CD4-positive, alpha-beta T cell (primary cell): ENCODE results near the gene CRELD1. TPM values are rescaled to one million over a fixed set of nuclear protein-coding genes. Genes with fewer than 3 reads are reported as not detected.

Experiments
- ATAC-seq: fragments of 200-7000 bp; cut with Tn5 transposase; one replicate; pipeline ENCODE4 v1.10.0; 2022; ENCODE audit warnings: mild to moderate bottlenecking; ENCODE audit not compliant: poor library complexity
- CTCF ChIA-PET: fragments of 350-600 bp; sonication (Branson Sonifier 250); formaldehyde crosslinking; loops from one replicate; lab custom pipeline; 2021; ENCODE audit warnings: antibody characterized with exemption, inconsistent platforms; lab: Charles Lee
- POLR2A ChIA-PET: fragments of 350-600 bp; sonication (Branson Sonifier 250); formaldehyde crosslinking; loops from one replicate; lab custom pipeline; 2021; ENCODE audit warnings: antibody characterized with exemption, inconsistent platforms; lab: Charles Lee
- DNase-seq, 14 experiments: peaks; one replicate each; pipeline ENCODE4 v3.0.0-alpha.2; 2013 to 2020; ENCODE audit warnings: mixed read lengths in 2 of 14
- H3K27ac ChIP-seq, 2 donors: one replicate each; pipeline versions ENCODE4 v1.5.1 to v1.7.0; 2013; ENCODE audit warnings: low read length in 2 of 2, low read depth in 1 of 2, mild to moderate bottlenecking in 1 of 2
- H3K27me3 ChIP-seq, 2 experiments: 1 replicate in 1 of 2; 2 replicates in 1 of 2; pipeline versions ENCODE4 v1.6.1 to v1.7.0; 2013; ENCODE audit warnings: low read length in 2 of 2, control low read depth in 1 of 2, mild to moderate bottlenecking in 1 of 2, moderate library complexity in 1 of 2; ENCODE audit not compliant: insufficient read depth in 2 of 2, control insufficient read depth in 1 of 2
- H3K36me3 ChIP-seq: one replicate; pipeline ENCODE4 v1.6.1; 2013; ENCODE audit warnings: low read length, control low read depth; ENCODE audit not compliant: insufficient read depth
- H3K4me1 ChIP-seq: one replicate; pipeline ENCODE4 v1.6.1; 2013; ENCODE audit warnings: low read length, control low read depth; ENCODE audit not compliant: insufficient read depth
- H3K4me3 ChIP-seq: one replicate; pipeline ENCODE4 v1.5.1; 2013; ENCODE audit warnings: mild to moderate bottlenecking, low read length, moderate library complexity
- H3K9me3 ChIP-seq, 2 experiments: 1 replicate in 1 of 2; 2 replicates in 1 of 2; pipeline versions ENCODE4 v1.6.1 to v1.7.0; 2013; ENCODE audit warnings: low read length in 2 of 2, mild to moderate bottlenecking in 2 of 2, control low read depth in 1 of 2, moderate library complexity in 1 of 2; ENCODE audit not compliant: control insufficient read depth in 1 of 2, insufficient read depth in 1 of 2
- H3K27ac Mint-ChIP-seq: one replicate; pipeline ENCODE4 v1.8.0; 2020; ENCODE audit warnings: mixed read lengths
- H3K27me3 Mint-ChIP-seq: one replicate; pipeline ENCODE4 v1.8.0; 2021; ENCODE audit warnings: mixed read lengths
- H3K36me3 Mint-ChIP-seq: one replicate; pipeline ENCODE4 v1.8.0; 2021; ENCODE audit warnings: low read depth, mixed read lengths
- H3K4me1 Mint-ChIP-seq: one replicate; pipeline ENCODE4 v1.8.0; 2021; ENCODE audit warnings: low read depth, mixed read lengths
- H3K4me3 Mint-ChIP-seq: one replicate; pipeline ENCODE4 v1.8.0; 2020; ENCODE audit warnings: mild to moderate bottlenecking, mixed read lengths
- H3K9me3 Mint-ChIP-seq: one replicate; pipeline ENCODE4 v1.8.0; 2020; ENCODE audit warnings: mixed read lengths
- CTCF ChIP-seq: fragments of 200-600 bp; IDR thresholded peaks from one replicate; pipeline ENCODE4 v1.8.0; 2022; ENCODE audit warnings: antibody characterized with exemption, mild to moderate bottlenecking
- intact Hi-C, 2 experiments: fragments of 100-400 bp; cut with DNase I in 1 of 2; cut with micrococcal nuclease in 1 of 2; formaldehyde crosslinking; loops; one replicate each; pipeline versions ENCODE4 v1.15.1 to v1.9.0; 2023 to 2025; cut with DNase I, micrococcal nuclease
- polyA plus RNA-seq, 2 donors: library from polyadenylated mRNA; unstranded; fragments of 120-200 nt; gene quantifications; one replicate each; pipeline ENCODE4 v1.2.1, GENCODE V29; 2013
- total RNA-seq, 174 experiments: library from RNA in 2 of 174; stranded (reverse) in 2 of 174; gene quantifications; one replicate each; pipeline ENCODE4 v1.2.3 and lab custom pipeline; 2021 to 2026

The CRELD1 gene
- total RNA-seq (10 to 100 TPM; 10.7 to 12.4 TPM), total RNA-seq (lab: John Stamatoyannopoulos, UW) (2.8 to 35.1 (median 13.5) reads per million in 172 experiments)
- polyA plus RNA-seq (2013, experiment 1 of 2), result 22.8 TPM
- 23.8 TPM for polyA plus RNA-seq (2013, experiment 2 of 2)

- Mint-ChIP-seq H3K4me3 (peak within 1 kb of the TSS; percentile 99), H3K27ac (peak within 1 kb of the TSS; percentile 99), H3K36me3 (peaks cover 37% of the 10 kb centered on the region), H3K27me3 (no peaks in the 10 kb centered on the region), H3K4me1 (peaks cover 65% of the 10 kb centered on the region), H3K9me3 (no peaks in the 10 kb centered on the region)
- ATAC-seq (peak; percentile 79), DNase-seq (peak; percentile 94 to 99 (median 97))
- H3K9me3 ChIP-seq, result no peaks in the 10 kb centered on the region
- peak within 1 kb of the TSS; percentile 90 to 91 for H3K27ac ChIP-seq
- peaks cover 45% of the 10 kb centered on the region for H3K4me1 ChIP-seq
- peak within 1 kb of the TSS; percentile 65 for H3K4me3 ChIP-seq
- intact Hi-C loops, result loop anchor here (2.0 to 10.0 kb wide), 12 partner anchors 19 to 536 kb away; partner anchors contain the start of genes EMC3 (in 2 of the 2), FANCD2 (in 2 of the 2), JAGN1 (in 2 of the 2) and BRK1 (in 1 of the 2)
- ChIA-PET POLR2A (interaction anchor here (0.6 to 5.1 kb wide), 36 partner anchors 9 to 571 kb away, joined by 3 to 98 read pairs (median 10); partner anchors contain the start of genes ARPC4, BRK1, BRPF1 and EMC3), CTCF (interaction anchor here (0.7 to 3.3 kb wide), 24 partner anchors 9 to 571 kb away, joined by 3 to 20 read pairs (median 6); partner anchors contain the start of genes ARPC4, EMC3, FANCD2 and IL17RE)
- no peak for TF ChIP-seq CTCF
- H3K27me3 ChIP-seq, result no peaks in the 10 kb centered on the region
- peaks cover 27% of the 10 kb centered on the region for H3K36me3 ChIP-seq
Measured at GRCh38 chr3:9933561-9934234, at the start of gene CRELD1. CRELD1 (plus strand) TSS chr3:9933834; CDS start chr3:9934439, 605 bp downstream.

- H3K36me3 ChIP-seq, result no peaks in the 10 kb centered on the region
- no peaks in the 10 kb centered on the region for H3K36me3 Mint-ChIP-seq
- intact Hi-C loops, result loop anchor here in 1 of 2 experiments (5.0 kb wide), 2 partner anchors 143 to 152 kb away; partner anchors contain the start of genes BRPF1 and FANCD2
- no peak for DNase-seq
- TF ChIP-seq CTCF, result no peak
- H3K4me3 ChIP-seq, result no peak overlapping the region
- H3K4me3 Mint-ChIP-seq, result no peak overlapping the region
- H3K27ac Mint-ChIP-seq, result no peak overlapping the region
- H3K27me3 ChIP-seq, result no peaks in the 10 kb centered on the region
- no peak for ATAC-seq
- H3K27me3 Mint-ChIP-seq, result no peaks in the 10 kb centered on the region
- no peak overlapping the region for H3K27ac ChIP-seq
- H3K4me1 Mint-ChIP-seq, result no peaks in the 10 kb centered on the region
- no peaks in the 10 kb centered on the region for H3K9me3 ChIP-seq
- ChIA-PET CTCF (interaction anchor here (1.3 kb wide), 1 partner anchor 48 kb away, joined by 6 read pairs; no protein-coding TSS in a partner anchor), POLR2A (interaction anchor here (0.6 kb wide), 1 partner anchor 242 kb away, joined by 3 read pairs; no protein-coding TSS in a partner anchor)
- no peaks in the 10 kb centered on the region for H3K9me3 Mint-ChIP-seq
- no peaks in the 10 kb centered on the region for H3K4me1 ChIP-seq
Measured at GRCh38 chr3:9884555-9885165, 49.0 kb upstream of the CRELD1 start.

GRCh38 chr3:9886328-9886727 is 47.3 kb upstream of the CRELD1 start:
- H3K27me3 ChIP-seq, result no peaks in the 10 kb centered on the region
- intact Hi-C loops, result loop anchor here in 1 of 2 experiments (5.0 kb wide), 2 partner anchors 141 to 154 kb away; partner anchors contain the start of genes BRPF1 and FANCD2
- no peak overlapping the region for H3K4me3 ChIP-seq
- H3K4me1 ChIP-seq, result peaks cover 4% of the 10 kb centered on the region
- H3K36me3 ChIP-seq, result no peaks in the 10 kb centered on the region
- Mint-ChIP-seq H3K27me3 (no peaks in the 10 kb centered on the region), H3K36me3 (peaks cover 14% of the 10 kb centered on the region), H3K27ac (no peak overlapping the region), H3K4me1 (peaks cover 14% of the 10 kb centered on the region), H3K4me3 (no peak overlapping the region), H3K9me3 (no peaks in the 10 kb centered on the region)
- DNase-seq, result no peak
- H3K27ac ChIP-seq, result no peak overlapping the region
- ChIA-PET CTCF (interaction anchor here (1.1 kb wide), 1 partner anchor 46 kb away, joined by 3 read pairs; no protein-coding TSS in a partner anchor), POLR2A (no interaction called here)
- no peak for TF ChIP-seq CTCF
- no peak for ATAC-seq
- H3K9me3 ChIP-seq, result no peaks in the 10 kb centered on the region
